Stimulated activated naive CD8-positive, alpha-beta T cell treated with anti-CD3 and anti-CD28 coated beads, Interleukin-15, amount 100 ng/mL, for 72 hours (primary cell): ENCODE data around the gene PGD.
"Not testable (repeated sequence)": the region's sequence is repeated elsewhere in the genome, so short reads cannot be mapped to it uniquely, and the experiment has no call there.

Experiments used
- ATAC-seq: fragments of 150-1000 bp; cut with Tn5 transposase; 2 replicates; pipeline ENCODE4 v1.10.0; 2021; ENCODE audit warnings: mild to moderate bottlenecking, moderate library complexity
- DNase-seq, 2 donors: peaks; one replicate each; pipeline ENCODE4 v3.0.0; 2021 to 2022
- H3K27ac Mint-ChIP-seq, 2 donors: one replicate each; pipeline ENCODE4 v1.8.0; 2022; ENCODE audit warnings: mild to moderate bottlenecking in 2 of 2, mixed read lengths in 2 of 2, moderate library complexity in 2 of 2
- H3K27me3 Mint-ChIP-seq: one replicate; pipeline ENCODE4 v1.8.0; 2022; ENCODE audit warnings: mixed read lengths
- H3K4me1 Mint-ChIP-seq: one replicate; pipeline ENCODE4 v1.8.0; 2022; ENCODE audit warnings: mild to moderate bottlenecking, mixed read lengths
- H3K4me3 Mint-ChIP-seq, 2 donors: one replicate each; pipeline ENCODE4 v1.8.0; 2022; ENCODE audit warnings: mild to moderate bottlenecking in 2 of 2, mixed read lengths in 2 of 2, moderate library complexity in 1 of 2
- H3K9me3 Mint-ChIP-seq, 2 donors: one replicate each; pipeline ENCODE4 v1.8.0; 2022; ENCODE audit warnings: mixed read lengths in 2 of 2

The PGD gene

DNA sequence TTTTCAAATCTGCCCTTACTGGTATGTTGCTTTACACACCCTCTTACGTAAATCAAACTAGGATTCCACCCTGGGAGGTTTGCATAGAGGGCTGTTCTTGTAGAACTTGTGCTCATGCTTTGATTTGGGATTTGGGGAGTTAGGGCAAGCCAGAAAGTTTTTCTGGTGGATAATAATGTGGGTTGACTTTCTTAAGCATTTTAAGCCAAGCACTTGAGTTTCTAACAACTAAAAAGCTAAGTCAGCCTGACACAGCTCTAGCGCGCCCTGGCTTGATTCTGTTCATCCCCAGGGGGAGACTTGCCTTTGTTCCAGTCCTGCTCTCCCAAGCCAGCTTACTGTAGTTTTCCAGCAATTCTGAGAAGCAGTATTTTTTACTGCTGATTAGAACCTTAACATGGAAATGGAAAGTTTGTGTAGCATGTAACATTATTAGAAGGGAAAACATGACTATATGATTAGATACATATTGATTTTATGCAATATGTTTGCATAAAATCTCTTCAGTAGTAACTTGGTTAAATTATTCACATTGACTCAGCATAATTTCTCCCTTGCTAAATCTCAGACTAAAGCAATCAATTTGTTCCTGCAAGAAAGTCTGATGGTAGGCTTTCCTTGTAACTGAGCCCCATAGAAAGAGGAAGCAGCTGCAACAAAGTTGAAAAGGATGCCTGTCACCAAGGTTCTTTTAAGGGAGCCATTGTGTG lies 11.0 kb upstream of the PGD start:
- DNase-seq (no peak), ATAC-seq (no peak)
- no peaks in the 10 kb centered on the region for H3K9me3 Mint-ChIP-seq
- H3K4me3 Mint-ChIP-seq, result no peak overlapping the region
- H3K4me1 Mint-ChIP-seq, result peaks cover 11% of the 10 kb centered on the region
- no peak overlapping the region for H3K27ac Mint-ChIP-seq
- no peaks in the 10 kb centered on the region for H3K27me3 Mint-ChIP-seq

DNA sequence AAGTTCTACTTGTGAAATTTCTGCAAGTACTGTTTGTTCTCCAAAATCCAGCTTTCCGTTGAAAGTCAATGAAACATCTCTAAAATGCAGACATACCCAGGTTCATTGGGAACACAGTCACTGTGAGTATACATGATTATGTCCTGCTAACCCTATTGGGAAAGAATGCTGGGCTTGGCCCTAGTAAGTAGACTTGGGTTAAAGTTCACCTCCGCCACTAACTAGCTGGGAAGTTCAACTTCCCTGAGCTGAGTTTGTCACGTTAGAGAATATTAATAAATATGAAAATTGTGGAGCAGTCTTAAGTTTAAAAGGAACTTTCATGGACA lies 10.5 kb upstream of the PGD start:
- H3K27me3 Mint-ChIP-seq, result no peaks in the 10 kb centered on the region
- H3K4me1 Mint-ChIP-seq, result peaks cover 11% of the 10 kb centered on the region
- DNase-seq, result no peak
- H3K27ac Mint-ChIP-seq, result no peak overlapping the region
- ATAC-seq, result no peak
- H3K9me3 Mint-ChIP-seq, result no peaks in the 10 kb centered on the region
- H3K4me3 Mint-ChIP-seq, result no peak overlapping the region

DNA sequence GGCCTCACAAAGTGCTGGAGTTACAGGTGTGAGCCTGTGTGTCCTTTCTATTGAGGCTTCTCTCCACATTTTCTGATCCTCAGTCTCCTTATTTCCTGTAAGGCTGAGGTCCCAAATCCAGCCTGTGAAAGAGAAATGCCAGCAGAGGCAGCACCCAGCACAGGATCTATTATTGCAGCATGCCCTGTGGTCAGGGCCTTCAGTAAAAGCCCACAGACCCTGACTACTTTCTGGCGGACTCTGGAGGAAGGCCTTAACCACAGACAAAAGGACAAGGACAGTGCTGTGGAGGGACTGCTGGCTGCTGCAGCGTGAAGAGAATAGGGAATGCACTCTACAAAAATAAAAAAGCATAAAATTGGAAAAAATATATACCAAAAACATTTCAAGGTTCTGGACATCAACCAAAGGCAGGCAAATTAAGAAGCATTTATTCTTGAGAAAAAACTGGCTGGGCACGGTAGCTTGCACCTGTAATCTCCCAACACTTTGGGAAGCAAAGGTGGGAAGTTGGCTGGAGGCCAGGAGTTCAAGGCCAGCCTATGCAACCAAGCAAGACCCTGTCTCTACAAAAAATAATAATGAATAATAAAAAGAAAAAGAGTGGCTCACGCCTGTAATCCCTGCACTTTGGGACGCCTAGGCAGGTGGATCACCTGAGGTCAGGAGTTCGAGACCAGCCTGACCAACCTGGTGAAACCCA lies 9.4 kb upstream of the PGD start:
- Mint-ChIP-seq H3K9me3 (peaks cover 9 to 10% of the 10 kb centered on the region in 2 donors), H3K4me1 (peaks cover 11% of the 10 kb centered on the region), H3K4me3 (no peak overlapping the region), H3K27ac (no peak overlapping the region), H3K27me3 (no peaks in the 10 kb centered on the region)
- ATAC-seq, result no peak
- DNase-seq, result no peak

DNA sequence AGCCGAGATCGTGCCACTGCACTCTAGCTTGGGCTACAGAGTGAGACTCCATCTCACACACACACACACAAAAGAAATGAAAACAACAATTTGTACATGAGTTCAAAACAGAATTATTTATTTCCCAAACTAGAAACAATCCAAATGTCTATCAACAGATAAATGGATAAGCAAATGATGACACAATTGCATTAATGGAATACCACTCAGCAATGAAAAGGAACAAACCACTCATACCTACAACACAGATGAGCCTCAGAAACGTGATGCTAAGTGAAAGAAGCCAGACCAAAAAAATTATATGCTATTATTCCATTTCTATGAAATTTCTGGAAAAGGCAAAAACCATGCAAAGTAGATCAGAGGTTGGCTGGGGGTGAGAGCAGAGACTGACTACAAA lies 2.0 kb upstream of the PGD start:
- peak overlapping the region; percentile 1 to 16 for H3K4me3 Mint-ChIP-seq
- peaks cover 31% of the 10 kb centered on the region for H3K4me1 Mint-ChIP-seq
- H3K9me3 Mint-ChIP-seq, result peaks cover 9 to 11% of the 10 kb centered on the region in 2 donors
- DNase-seq (no peak), ATAC-seq (no peak)
- no peak overlapping the region for H3K27ac Mint-ChIP-seq
- H3K27me3 Mint-ChIP-seq, result no peaks in the 10 kb centered on the region

DNA sequence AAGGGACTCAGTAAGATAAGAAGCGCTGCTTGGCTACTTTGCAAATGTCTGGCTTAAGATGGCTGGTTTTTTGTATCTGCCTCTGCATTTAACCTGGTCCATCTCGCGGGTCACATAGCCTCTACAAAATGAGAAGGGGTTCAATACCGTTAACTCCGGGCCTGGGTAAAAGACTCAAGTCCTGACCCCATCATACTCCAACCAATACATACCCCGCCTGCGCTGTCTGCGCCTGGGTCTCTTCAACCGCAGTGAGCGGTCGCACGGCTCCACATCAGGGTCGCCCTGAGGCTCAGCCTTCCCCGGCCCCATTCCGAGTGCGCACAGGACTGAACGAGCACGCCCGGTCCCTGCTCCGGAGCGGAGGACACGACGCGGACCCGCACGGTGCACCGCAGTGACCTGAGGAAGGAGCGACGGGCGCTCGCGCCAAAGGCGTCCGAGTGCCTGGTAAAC lies 558 bp upstream of the PGD start:
- H3K4me1 Mint-ChIP-seq, result peaks cover 31% of the 10 kb centered on the region

DNA sequence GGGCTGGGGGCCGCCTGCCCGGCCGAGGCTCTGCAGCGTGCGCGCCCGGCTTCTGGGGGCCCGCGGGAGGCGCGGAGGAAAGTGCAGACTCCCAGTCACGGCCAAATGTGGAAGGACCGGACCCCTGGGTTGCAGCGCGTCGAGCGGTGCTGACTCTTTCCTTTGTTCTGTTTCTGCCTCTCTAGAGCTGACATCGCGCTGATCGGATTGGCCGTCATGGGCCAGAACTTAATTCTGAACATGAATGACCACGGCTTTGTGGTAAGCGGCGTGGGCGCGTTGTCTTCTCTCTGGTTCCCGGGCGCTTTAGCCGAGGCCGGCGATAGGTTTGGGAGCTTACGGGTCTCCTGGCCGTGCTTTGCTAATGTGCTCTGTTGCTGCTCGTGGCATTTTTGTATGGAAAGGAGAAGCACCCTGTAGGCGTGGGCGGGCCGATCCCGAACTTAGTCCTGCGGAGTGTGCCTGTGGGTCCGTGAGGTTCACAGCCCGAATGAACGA lies 629 bp downstream of the PGD start:
- no peak for DNase-seq
- H3K4me3 Mint-ChIP-seq, result peak overlapping the region; percentile 81 to 85

More for the DNA sequence above, 558 bp upstream of the PGD start:
- Mint-ChIP-seq H3K27ac (peak overlapping the region; percentile 81 to 85), H3K27me3 (no peaks in the 10 kb centered on the region), H3K4me3 (peak overlapping the region; percentile 93 to 97), H3K9me3 (peaks cover 9 to 11% of the 10 kb centered on the region in 2 donors)
- no peak for DNase-seq
- no peak for ATAC-seq

DNA sequence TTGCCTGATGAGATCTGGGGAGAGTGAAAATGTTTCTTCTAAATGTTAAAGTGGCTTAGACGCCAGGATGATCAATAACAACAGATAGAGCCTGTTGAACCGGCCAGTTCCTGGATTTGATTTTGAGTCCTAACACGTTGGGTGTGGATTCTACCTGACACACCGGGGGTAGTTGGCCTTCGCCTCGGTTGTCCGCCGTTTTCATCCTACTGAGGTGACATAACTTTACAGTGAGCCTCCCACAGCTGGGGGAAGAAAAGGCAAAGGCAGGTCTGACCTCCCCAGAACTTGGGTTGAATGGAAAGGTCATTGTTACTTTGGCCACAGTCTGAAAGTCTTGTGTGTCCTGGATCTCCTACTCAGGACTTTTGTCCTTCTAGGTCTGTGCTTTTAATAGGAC lies 1.1 kb downstream of the PGD start:
- Mint-ChIP-seq H3K9me3 (no peaks in the 10 kb centered on the region), H3K4me3 (peak overlapping the region; percentile 81 to 85), H3K27me3 (no peaks in the 10 kb centered on the region), H3K4me1 (peaks cover 35% of the 10 kb centered on the region), H3K27ac (no peak overlapping the region)
- DNase-seq, result no peak
- no peak for ATAC-seq

More for the DNA sequence above, 629 bp downstream of the PGD start:
- H3K4me1 Mint-ChIP-seq, result peaks cover 35% of the 10 kb centered on the region
- ATAC-seq, result no peak
- H3K27me3 Mint-ChIP-seq, result no peaks in the 10 kb centered on the region
- H3K27ac Mint-ChIP-seq, result peak overlapping the region; percentile 23 to 78
- no peaks in the 10 kb centered on the region for H3K9me3 Mint-ChIP-seq

DNA sequence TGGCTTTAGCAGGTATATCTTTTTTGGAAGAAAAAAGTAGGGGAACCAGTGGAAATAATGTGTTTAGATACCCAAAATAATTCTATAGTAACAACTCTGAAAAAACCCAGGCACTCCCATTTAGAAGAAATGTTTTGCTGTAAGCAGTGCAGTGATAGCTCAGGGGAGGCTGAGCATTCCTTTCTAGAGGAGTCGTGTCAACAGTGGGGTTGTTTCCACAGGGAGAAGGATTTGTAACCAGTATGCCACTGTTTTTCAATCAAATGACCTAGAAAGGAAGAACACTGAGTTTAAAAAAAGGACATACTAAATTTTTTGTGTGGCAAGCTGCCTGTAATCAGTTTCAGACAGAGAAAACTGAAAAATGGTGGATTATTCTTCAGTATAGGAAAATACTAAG lies 2.4 kb downstream of the PGD start:
- Mint-ChIP-seq H3K4me1 (peaks cover 35% of the 10 kb centered on the region), H3K9me3 (no peaks in the 10 kb centered on the region), H3K4me3 (no peak overlapping the region), H3K27ac (no peak overlapping the region), H3K27me3 (no peaks in the 10 kb centered on the region)
- DNase-seq, result no peak
- ATAC-seq, result no peak

DNA sequence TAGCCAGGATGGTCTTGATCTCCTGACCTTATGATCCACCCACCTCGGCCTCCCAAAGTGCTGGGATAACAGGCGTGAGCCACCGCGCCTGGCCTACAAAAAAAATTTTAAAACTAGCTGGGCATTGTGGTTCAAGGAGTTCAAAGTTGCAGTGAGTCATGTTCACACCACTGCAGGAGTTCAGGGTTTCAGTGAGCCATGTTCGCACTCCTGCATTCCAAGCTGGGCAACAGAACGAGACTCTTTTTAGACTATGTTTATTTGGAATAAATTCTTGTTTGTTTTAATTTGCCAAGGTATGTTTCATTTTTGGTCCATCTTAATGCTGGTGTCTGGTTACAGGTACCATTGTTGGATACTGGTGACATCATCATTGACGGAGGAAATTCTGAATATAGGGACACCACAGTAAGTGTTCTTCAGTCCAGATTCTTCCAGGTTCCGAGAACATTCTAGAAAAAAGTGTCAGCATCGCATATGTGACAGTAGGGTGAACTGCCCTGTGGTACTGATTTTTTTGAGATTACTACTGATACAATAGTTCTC lies 3.9 kb downstream of the PGD start:
- DNase-seq (no peak), ATAC-seq (no peak)
- Mint-ChIP-seq H3K27me3 (no peaks in the 10 kb centered on the region), H3K4me1 (peaks cover 34% of the 10 kb centered on the region), H3K4me3 (no peak overlapping the region), H3K27ac (no peak overlapping the region), H3K9me3 (no peaks in the 10 kb centered on the region)

DNA sequence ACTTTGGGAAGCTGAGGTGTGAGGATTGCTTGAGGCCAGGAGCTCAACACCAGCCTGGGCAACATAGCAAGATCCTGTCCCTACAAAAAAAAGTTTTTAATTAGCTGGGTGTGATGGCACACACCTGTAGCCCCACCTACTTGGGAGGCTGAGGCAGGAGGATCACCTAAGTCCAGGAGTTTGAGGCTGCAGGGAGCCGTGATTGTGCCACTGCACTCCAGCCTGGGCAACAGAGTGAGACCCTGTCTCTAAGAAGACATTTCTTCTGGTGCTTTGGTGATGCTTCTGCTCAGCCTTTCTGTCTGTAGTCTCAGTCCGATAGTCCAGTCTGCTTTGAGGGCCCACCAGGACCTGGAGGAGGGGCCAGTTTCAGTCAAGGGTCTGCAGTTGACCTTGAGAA lies 8.3 kb downstream of the PGD start:
- Mint-ChIP-seq H3K9me3 (no peaks in the 10 kb centered on the region), H3K27ac (peak overlapping the region in 1 of 2 donors; percentile 9), H3K4me3 (no peak overlapping the region), H3K4me1 (peaks cover 4% of the 10 kb centered on the region), H3K27me3 (no peaks in the 10 kb centered on the region)
- DNase-seq, result no peak
- ATAC-seq, result no peak

DNA sequence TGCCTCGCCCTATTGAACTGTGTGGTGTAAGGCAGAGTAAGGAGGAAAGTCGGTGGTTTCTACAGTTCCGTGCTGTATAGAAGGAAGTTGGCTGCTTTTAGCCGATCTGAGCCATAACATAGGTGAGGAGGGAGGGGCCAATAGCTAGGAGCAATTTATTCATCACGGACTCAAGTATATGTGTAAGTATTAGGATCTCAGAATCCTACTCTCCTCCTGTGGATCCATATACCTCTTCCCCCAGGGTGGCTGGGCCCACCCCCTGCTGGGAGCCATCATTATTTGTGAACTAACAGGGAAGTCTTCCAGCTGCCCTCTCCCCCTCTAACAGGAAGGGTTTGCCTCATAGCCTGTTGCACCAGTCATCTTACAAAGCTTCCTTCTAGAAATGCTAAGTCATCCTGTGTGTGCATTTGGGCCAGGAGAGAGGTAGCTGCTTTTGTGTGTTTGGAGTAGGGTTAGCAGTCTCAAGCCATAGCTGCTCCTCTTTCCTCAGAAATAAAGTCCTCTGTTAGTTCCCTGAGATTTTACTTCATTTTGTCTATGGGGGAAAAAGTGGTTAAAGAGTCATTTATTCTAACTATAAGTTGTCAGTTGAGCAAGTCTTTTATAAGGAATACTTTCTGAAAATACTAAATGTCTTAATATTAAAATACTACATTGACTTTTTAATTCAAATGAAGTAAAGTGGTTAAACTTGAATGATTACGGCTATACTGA lies 16.5 kb downstream of the PGD start:
- no peaks in the 10 kb centered on the region for H3K27me3 Mint-ChIP-seq
- no peak overlapping the region for H3K4me3 Mint-ChIP-seq
- no peaks in the 10 kb centered on the region for H3K9me3 Mint-ChIP-seq
- DNase-seq (no peak), ATAC-seq (peak; percentile 42)
- peaks cover 8% of the 10 kb centered on the region for H3K4me1 Mint-ChIP-seq
- H3K27ac Mint-ChIP-seq, result peak overlapping the region; percentile 87 to 94

DNA sequence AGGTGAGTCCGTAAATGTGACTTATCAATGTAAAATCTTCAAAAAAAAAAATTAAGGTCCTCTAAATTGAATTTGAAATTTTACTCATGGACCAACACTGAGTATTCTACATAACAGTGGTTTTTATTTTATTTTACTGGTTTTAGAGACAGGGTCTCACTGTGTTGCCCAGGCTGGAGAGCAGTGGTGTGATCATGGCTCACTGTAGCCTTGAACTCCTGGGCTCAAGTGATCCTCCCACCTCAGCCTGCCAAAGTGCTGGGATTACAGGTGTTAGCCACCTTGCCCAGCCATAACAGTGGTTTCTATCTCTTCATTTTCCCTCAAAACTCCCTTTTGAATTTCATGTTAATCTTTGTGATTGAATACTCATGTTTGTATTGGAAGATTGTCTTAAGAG lies 17.1 kb downstream of the PGD start:
- H3K27ac Mint-ChIP-seq, result peak overlapping the region in 1 of 2 donors; percentile 46

DNA sequence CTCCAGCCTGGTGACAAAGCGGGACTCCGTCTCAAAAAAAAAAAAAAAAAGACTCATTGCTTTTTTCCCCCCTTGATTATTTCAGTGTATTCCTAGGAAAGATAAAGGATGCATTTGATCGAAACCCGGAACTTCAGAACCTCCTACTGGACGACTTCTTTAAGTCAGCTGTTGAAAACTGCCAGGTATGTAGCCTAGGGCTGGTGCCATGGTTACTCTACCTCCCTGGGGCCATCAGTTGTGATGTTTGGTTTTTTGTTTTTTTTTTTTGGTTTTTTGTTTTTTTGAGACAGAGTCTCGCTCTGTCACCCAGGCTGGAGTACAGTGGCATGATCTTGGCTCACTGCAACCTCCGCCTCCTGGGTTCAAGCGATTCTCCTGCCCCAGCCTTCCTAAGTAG lies 19.9 kb downstream of the PGD start:
- not testable (repeated sequence) for H3K9me3 Mint-ChIP-seq, H3K4me3 Mint-ChIP-seq, ATAC-seq, H3K27me3 Mint-ChIP-seq, DNase-seq, H3K4me1 Mint-ChIP-seq
- peak overlapping the region in 1 of 2 donors; percentile 27 for H3K27ac Mint-ChIP-seq

More for the DNA sequence above, 17.1 kb downstream of the PGD start:
- DNase-seq, H3K4me1 Mint-ChIP-seq, H3K4me3 Mint-ChIP-seq, H3K27me3 Mint-ChIP-seq, H3K9me3 Mint-ChIP-seq, ATAC-seq: not testable (repeated sequence)

DNA sequence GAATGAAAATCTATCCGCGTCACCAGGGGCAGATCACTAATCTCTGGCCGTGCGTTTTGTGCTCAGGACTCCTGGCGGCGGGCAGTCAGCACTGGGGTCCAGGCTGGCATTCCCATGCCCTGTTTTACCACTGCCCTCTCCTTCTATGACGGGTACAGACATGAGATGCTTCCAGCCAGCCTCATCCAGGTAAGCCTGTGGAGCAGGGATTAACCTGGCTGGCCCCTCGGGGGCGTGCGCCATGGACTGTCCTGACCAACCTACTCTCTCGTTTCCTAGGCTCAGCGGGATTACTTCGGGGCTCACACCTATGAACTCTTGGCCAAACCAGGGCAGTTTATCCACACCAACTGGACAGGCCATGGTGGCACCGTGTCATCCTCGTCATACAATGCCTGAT lies 20.5 kb downstream of the PGD start:
- H3K4me3 Mint-ChIP-seq, result no peak overlapping the region
- ATAC-seq (no peak), DNase-seq (no peak)
- peak overlapping the region; percentile 81 to 91 for H3K27ac Mint-ChIP-seq
- H3K9me3 Mint-ChIP-seq, result no peaks in the 10 kb centered on the region
- no peaks in the 10 kb centered on the region for H3K27me3 Mint-ChIP-seq
- peaks cover 8% of the 10 kb centered on the region for H3K4me1 Mint-ChIP-seq

DNA sequence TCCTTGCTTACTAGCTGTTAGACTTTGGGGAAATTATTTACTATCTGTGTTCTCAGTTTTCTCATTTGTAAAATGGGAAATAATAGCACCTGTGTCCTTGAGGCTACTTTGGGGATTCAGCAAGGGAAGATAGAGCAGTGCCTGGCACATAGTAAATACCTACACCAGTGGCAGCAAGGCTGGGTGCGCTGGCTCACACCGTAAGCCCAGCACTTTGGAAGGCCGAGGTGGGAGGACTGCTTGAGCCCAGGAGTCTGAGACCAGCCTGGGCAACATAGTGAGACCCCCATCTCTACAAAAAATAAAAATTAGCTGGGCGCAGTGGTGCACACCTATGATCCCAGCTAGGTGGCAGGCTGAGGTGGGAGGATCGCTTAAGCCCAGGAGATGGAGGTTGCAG lies 22.8 kb downstream of the PGD start:
- no peak overlapping the region for H3K4me3 Mint-ChIP-seq
- no peak overlapping the region for H3K27ac Mint-ChIP-seq

DNA sequence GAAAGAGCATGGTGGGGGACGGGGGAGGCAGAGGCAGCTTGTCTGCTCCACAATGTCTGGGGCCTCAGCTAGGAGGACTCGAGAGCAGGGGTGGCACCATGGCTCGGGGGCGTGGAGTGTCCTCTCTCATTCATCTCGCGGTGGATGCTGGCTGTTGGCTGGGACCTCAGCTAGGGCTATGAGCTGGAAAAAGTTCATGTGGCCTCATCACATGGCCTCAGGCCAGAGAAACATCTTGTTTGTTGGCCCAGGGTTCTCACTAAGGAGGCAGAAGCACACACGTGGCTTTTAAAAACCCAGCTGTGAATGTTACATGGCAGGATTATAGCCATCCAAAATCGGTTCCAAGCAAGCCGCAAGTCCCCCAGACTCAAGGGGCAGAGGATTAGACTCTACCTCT lies 25.2 kb downstream of the PGD start:
- Mint-ChIP-seq H3K9me3 (no peaks in the 10 kb centered on the region), H3K27ac (no peak overlapping the region), H3K27me3 (no peaks in the 10 kb centered on the region), H3K4me3 (no peak overlapping the region), H3K4me1 (peaks cover 10% of the 10 kb centered on the region)
- DNase-seq (no peak), ATAC-seq (no peak)

More for the DNA sequence above, 22.8 kb downstream of the PGD start:
- DNase-seq (no peak), ATAC-seq (no peak)
- Mint-ChIP-seq H3K4me1 (no peaks in the 10 kb centered on the region), H3K27me3 (no peaks in the 10 kb centered on the region), H3K9me3 (no peaks in the 10 kb centered on the region)
